OCI-LY7 (cell line): ENCODE measurements around the gene TMTC1. TPM values are rescaled to one million over a fixed set of nuclear protein-coding genes. Genes with fewer than 3 reads are reported as not detected.

Experiments used
- BruUV-seq: library from RNA; stranded (reverse); fragments of 400-500 nt; replicated peaks from 2 replicates; lab custom pipeline; 2021; lab: Mats Ljungman, UMichigan
- CTCF ChIA-PET: fragments of 300-600 bp; sonication (Branson Sonifier 250); formaldehyde crosslinking; loops from one replicate; lab custom pipeline; 2022; ENCODE audit warnings: antibody characterized with exemption; ENCODE audit not compliant: unreplicated experiment; lab: Charles Lee
- POLR2A ChIA-PET: fragments of 300-600 bp; sonication (Branson Sonifier 250); formaldehyde crosslinking; loops from one replicate; lab custom pipeline; 2022; ENCODE audit warnings: antibody characterized with exemption; lab: Charles Lee
- DNase-seq: peaks from one replicate; pipeline ENCODE4 v3.0.0-alpha.2; 2015; ENCODE audit warnings: low spot score
- H2AFZ ChIP-seq: fragments of 200-600 bp; sonication (generic), shearing (Covaris generic); 2 replicates; pipeline ENCODE4 v1.6.1; 2014; ENCODE audit warnings: mild to moderate bottlenecking, antibody characterized with exemption, low read length, moderate library complexity
- H3K27ac ChIP-seq: fragments of 200-600 bp; sonication (generic); 2 replicates; pipeline ENCODE4 v1.5.1; 2014; ENCODE audit warnings: mixed run types, low read depth, mild to moderate bottlenecking, moderate library complexity, low read length, inconsistent platforms; ENCODE audit not compliant: poor library complexity, severe bottlenecking
- H3K36me3 ChIP-seq: fragments of 200-600 bp; sonication (generic); 2 replicates; pipeline ENCODE4 v1.6.1; 2014; ENCODE audit warnings: mild to moderate bottlenecking, antibody characterized with exemption, low read length, moderate library complexity, mixed read lengths; ENCODE audit not compliant: insufficient read depth
- H3K4me1 ChIP-seq: fragments of 200-600 bp; sonication (generic); 2 replicates; pipeline ENCODE4 v1.5.1; 2014; ENCODE audit warnings: mild to moderate bottlenecking, low read length; ENCODE audit not compliant: insufficient read depth, poor library complexity, severe bottlenecking
- H3K4me2 ChIP-seq: fragments of 200-600 bp; sonication (generic); 2 replicates; pipeline ENCODE4 v1.6.1; 2014; ENCODE audit warnings: mild to moderate bottlenecking, low read length
- H3K4me3 ChIP-seq: fragments of 200-600 bp; sonication (generic); 2 replicates; pipeline ENCODE4 v1.5.1; 2014; ENCODE audit warnings: mild to moderate bottlenecking, low read depth, low read length; ENCODE audit not compliant: poor library complexity, severe bottlenecking
- H3K79me2 ChIP-seq: fragments of 200-600 bp; sonication (generic); 2 replicates; pipeline ENCODE4 v1.6.1; 2016; ENCODE audit warnings: low read depth, mild to moderate bottlenecking, low read length, moderate library complexity, mixed read lengths; ENCODE audit not compliant: insufficient read depth
- H3K9me2 ChIP-seq: fragments of 200-600 bp; sonication (generic); 2 replicates; pipeline ENCODE4 v1.6.1; 2016; ENCODE audit warnings: mild to moderate bottlenecking, low read length, mixed read lengths; ENCODE audit not compliant: insufficient read depth
- H3K9me3 ChIP-seq: fragments of 200-600 bp; sonication (generic); 2 replicates; pipeline ENCODE4 v1.6.1; 2014; ENCODE audit warnings: mild to moderate bottlenecking, mixed run types, low read length, mixed read lengths
- H4K20me1 ChIP-seq: fragments of 200-600 bp; sonication (generic); 2 replicates; pipeline ENCODE4 v1.6.1; 2014; ENCODE audit warnings: mild to moderate bottlenecking, antibody characterized with exemption, low read length, moderate library complexity, mixed read lengths; ENCODE audit not compliant: insufficient read depth
- EZH2phosphoT487 ChIP-seq: fragments of 200-600 bp; sonication (generic); IDR thresholded peaks from 2 replicates; pipeline ENCODE4 v1.6.1; 2018; ENCODE audit warnings: low read depth, borderline replicate concordance, mild to moderate bottlenecking, mixed run types, antibody characterized with exemption, low read length, moderate library complexity, mixed read lengths
- intact Hi-C: fragments of 100-400 bp; cut with micrococcal nuclease; formaldehyde crosslinking; loops from one replicate; pipeline ENCODE4 v1.10.0; 2022; ENCODE audit not compliant: unreplicated experiment
- total RNA-seq, 2 experiments: library from RNA; depleted of rRNA in 1 of 2; stranded (reverse); fragments of >200 nt in 1 of 2; shearing (Covaris generic) in 1 of 2; gene quantifications; 2 replicates each; pipeline ENCODE4 v1.2.3, GENCODE V29; 2014 to 2022
- TF ChIP-seq, protein P1 (sequence below): fragments of 200-600 bp; sonication (generic); conservative IDR thresholded peaks from 2 replicates; pipeline ENCODE4 v1.5.1; 2014; ENCODE audit warnings: mild to moderate bottlenecking, antibody characterized with exemption, low read length, moderate library complexity, mixed read lengths

TMTC1 gene
- total RNA-seq, 2 experiments from 2014 or later = not detected

DNA sequence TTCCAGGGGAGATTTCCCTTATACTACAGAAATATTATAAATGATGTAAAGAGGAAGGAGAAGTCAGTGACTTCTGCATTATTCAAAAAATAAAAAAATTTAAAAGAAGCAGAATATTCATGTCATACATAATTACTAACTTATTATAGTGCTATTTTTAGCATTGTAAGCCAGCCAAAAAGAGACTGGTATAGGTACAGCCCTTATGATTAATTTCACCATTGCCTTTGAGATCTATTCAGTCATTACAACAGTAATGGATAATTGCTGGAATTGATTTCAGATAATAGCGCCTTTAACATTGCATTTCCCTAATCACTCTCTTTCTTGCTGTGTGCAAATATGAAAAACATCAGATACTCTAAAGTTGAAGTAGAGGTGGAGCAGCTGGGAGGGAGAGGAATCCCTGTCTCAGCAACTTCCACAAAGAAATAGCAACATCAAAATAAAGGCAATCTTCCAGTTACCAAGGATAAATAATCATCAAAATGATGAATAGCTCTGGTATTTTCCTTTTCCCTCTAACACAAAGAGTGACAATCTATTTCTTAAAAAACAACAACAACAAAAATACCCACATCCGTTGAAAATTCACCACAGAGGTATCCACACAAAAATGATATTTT is 214.5 kb downstream of the TMTC1 start:
- Histone ChIP-seq H3K9me2 (no peaks in the 10 kb centered on the region), H3K4me2 (no peak overlapping the region), H3K27ac (no peak overlapping the region), H2AFZ (no peak overlapping the region), H3K9me3 (no peaks in the 10 kb centered on the region), H4K20me1 (no peaks in the 10 kb centered on the region), H3K36me3 (no peaks in the 10 kb centered on the region), H3K4me3 (no peak overlapping the region), H3K79me2 (no peaks in the 10 kb centered on the region), H3K4me1 (no peaks in the 10 kb centered on the region)
- ChIA-PET POLR2A (no interaction called here), CTCF (no interaction called here)
- DNase-seq = no peak
- TF ChIP-seq, protein P1, sequence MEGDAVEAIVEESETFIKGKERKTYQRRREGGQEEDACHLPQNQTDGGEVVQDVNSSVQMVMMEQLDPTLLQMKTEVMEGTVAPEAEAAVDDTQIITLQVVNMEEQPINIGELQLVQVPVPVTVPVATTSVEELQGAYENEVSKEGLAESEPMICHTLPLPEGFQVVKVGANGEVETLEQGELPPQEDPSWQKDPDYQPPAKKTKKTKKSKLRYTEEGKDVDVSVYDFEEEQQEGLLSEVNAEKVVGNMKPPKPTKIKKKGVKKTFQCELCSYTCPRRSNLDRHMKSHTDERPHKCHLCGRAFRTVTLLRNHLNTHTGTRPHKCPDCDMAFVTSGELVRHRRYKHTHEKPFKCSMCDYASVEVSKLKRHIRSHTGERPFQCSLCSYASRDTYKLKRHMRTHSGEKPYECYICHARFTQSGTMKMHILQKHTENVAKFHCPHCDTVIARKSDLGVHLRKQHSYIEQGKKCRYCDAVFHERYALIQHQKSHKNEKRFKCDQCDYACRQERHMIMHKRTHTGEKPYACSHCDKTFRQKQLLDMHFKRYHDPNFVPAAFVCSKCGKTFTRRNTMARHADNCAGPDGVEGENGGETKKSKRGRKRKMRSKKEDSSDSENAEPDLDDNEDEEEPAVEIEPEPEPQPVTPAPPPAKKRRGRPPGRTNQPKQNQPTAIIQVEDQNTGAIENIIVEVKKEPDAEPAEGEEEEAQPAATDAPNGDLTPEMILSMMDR = no peak
- no peak for TF ChIP-seq EZH2phosphoT487
- intact Hi-C loops = no loop called here
- no TSS peak for BruUV-seq

DNA sequence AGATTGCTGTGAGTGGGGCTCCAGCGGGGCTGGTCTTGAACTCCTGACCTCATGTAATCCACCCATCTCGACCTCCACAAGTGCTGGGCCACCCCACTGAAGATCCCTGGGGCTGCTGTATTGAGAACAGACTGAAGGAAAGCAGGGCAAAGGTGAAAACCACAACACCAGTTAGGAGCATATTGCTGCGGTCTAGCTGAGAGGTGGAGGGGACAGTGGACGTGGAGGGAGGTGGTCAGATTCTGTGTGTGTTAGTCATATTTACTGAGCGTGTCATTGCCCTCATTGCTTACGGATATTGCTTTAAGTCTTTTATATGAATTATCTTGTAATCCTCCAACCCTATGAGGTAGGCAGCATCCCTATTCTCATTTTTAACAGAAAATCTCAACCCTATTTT is 217.3 kb downstream of the TMTC1 start:
- Histone ChIP-seq H3K4me2 (no peak overlapping the region), H3K79me2 (no peaks in the 10 kb centered on the region), H2AFZ (no peak overlapping the region), H3K9me3 (no peaks in the 10 kb centered on the region), H3K36me3 (no peaks in the 10 kb centered on the region), H4K20me1 (no peaks in the 10 kb centered on the region), H3K27ac (no peak overlapping the region), H3K4me1 (no peaks in the 10 kb centered on the region), H3K4me3 (no peak overlapping the region), H3K9me2 (no peaks in the 10 kb centered on the region)
- TF ChIP-seq, protein P1 = no peak
- TF ChIP-seq EZH2phosphoT487 = no peak
- BruUV-seq = no TSS peak
- intact Hi-C loops = no loop called here
- no peak for DNase-seq
- ChIA-PET CTCF (no interaction called here), POLR2A (no interaction called here)

DNA sequence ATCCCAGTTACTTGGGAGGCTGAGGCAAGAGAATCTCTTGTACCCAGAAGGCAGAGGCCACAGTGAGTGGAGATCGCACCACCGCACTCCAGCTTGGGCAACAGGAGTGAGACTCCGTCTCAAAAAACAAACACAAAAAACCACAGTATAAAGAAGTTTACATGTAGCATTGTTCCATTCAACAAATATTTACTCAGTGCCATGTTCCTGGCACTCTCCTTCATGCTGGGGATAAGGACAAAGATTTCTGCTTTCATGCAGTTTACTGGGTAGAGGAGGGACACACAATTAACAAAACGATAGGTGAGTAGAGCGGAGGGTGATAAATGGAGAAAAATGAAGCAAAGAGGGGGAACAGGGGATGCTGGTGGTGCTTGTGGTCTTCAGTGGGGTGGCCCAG is 218.0 kb downstream of the TMTC1 start:
- Histone ChIP-seq H2AFZ (no peak overlapping the region), H3K4me1 (no peaks in the 10 kb centered on the region), H3K9me3 (no peaks in the 10 kb centered on the region), H3K9me2 (no peaks in the 10 kb centered on the region), H3K4me2 (no peak overlapping the region), H4K20me1 (no peaks in the 10 kb centered on the region), H3K4me3 (no peak overlapping the region), H3K27ac (no peak overlapping the region), H3K36me3 (no peaks in the 10 kb centered on the region), H3K79me2 (no peaks in the 10 kb centered on the region)
- TF ChIP-seq, protein P1 = no peak
- TF ChIP-seq EZH2phosphoT487 = no peak
- intact Hi-C loops = no loop called here
- POLR2A ChIA-PET = no interaction called here
- BruUV-seq = no TSS peak
- CTCF ChIA-PET = no interaction called here
- DNase-seq = no peak
